ENCODE measurements around the gene SLC38A1.
"Not testable (repeated sequence)": the region's sequence is repeated elsewhere in the genome, so short reads cannot be mapped to it uniquely, and the experiment has no call there.

The SLC38A1 gene

GRCh38 chr12:46259713-46260112, 9.1 kb downstream of the SLC38A1 start:
- in situ Hi-C loops (cut with HindIII; ENCODE audit: low sequenced_read_pairs) = no loop called here
- no peak overlapping the region for H3K4me3 ChIP-seq (ENCODE audit: low read depth, low read length)
- no peak for TF ChIP-seq CTCF (IDR thresholded peaks at IDR 0.05; ENCODE audit: low read depth, low read length)
- no peak for DNase-seq (ENCODE audit: low read depth, low spot score)

GRCh38 chr12:46259071-46259470, 9.8 kb downstream of the SLC38A1 start:
- TF ChIP-seq CTCF (IDR thresholded peaks at IDR 0.05; ENCODE audit: low read depth, low read length) = no peak
- no peak for DNase-seq (ENCODE audit: low read depth, low spot score)
- H3K4me3 ChIP-seq (ENCODE audit: low read depth, low read length) = no peak overlapping the region
- in situ Hi-C loops (cut with HindIII; ENCODE audit: low sequenced_read_pairs) = no loop called here

- H3K4me3 ChIP-seq (ENCODE audit: low read depth, low read length) = no peak overlapping the region
- in situ Hi-C loops (cut with HindIII; ENCODE audit: low sequenced_read_pairs) = no loop called here
- no peak for DNase-seq (ENCODE audit: low read depth, low spot score)
- TF ChIP-seq CTCF (IDR thresholded peaks at IDR 0.05; ENCODE audit: low read depth, low read length) = no peak
These were observed 10.7 kb downstream of the SLC38A1 start for GRCh38 chr12:46258129-46258528.

GRCh38 chr12:46256942-46257341, 11.9 kb downstream of the SLC38A1 start:
- no peak overlapping the region for H3K4me3 ChIP-seq (ENCODE audit: low read depth, low read length)
- no peak for TF ChIP-seq CTCF (IDR thresholded peaks at IDR 0.05; ENCODE audit: low read depth, low read length)
- no peak for DNase-seq (ENCODE audit: low read depth, low spot score)
- in situ Hi-C loops (cut with HindIII; ENCODE audit: low sequenced_read_pairs) = no loop called here

GRCh38 chr12:46253544-46254162, 15.2 kb downstream of the SLC38A1 start:
- in situ Hi-C loops (cut with HindIII; ENCODE audit: low sequenced_read_pairs) = no loop called here
- TF ChIP-seq CTCF (IDR thresholded peaks at IDR 0.05; ENCODE audit: low read depth, low read length) = no peak
- DNase-seq (ENCODE audit: low read depth, low spot score) = no peak
- H3K4me3 ChIP-seq (ENCODE audit: low read depth, low read length) = no peak overlapping the region

GRCh38 chr12:46251994-46252393, 16.8 kb downstream of the SLC38A1 start:
- in situ Hi-C loops (cut with HindIII; ENCODE audit: low sequenced_read_pairs); DNase-seq (ENCODE audit: low read depth, low spot score): not testable (repeated sequence)

GRCh38 chr12:46249960-46250359, 18.9 kb downstream of the SLC38A1 start:
- in situ Hi-C loops (cut with HindIII; ENCODE audit: low sequenced_read_pairs); H3K4me3 ChIP-seq (ENCODE audit: low read depth, low read length); DNase-seq (ENCODE audit: low read depth, low spot score): not testable (repeated sequence)

More at GRCh38 chr12:46251994-46252393, 16.8 kb downstream of the SLC38A1 start:
- not testable (repeated sequence) for H3K4me3 ChIP-seq (ENCODE audit: low read depth, low read length)
